NCI-H748 treated with DMSO at 0.1 percent for 48 hours (cell line): ENCODE results near the gene TMEM176A.
"Not testable (repeated sequence)": the region's sequence is repeated elsewhere in the genome, so short reads cannot be mapped to it uniquely, and the experiment has no call there.

Source experiments
- DNase-seq: peaks from one replicate; lab custom pipeline; 2025; lab: John Stamatoyannopoulos, UW

TMEM176A gene

GRCh38 chr7:150800581-150801241 is at the start of gene TMEM176A:
TMEM176A (plus strand) TSS chr7:150800769; CDS start chr7:150801551, 782 bp downstream.
- no peak for DNase-seq

- no peak for DNase-seq
These were observed 48.9 kb upstream of the TMEM176A start for GRCh38 chr7:150751702-150752101.

- no peak for DNase-seq
These were observed 47.3 kb upstream of the TMEM176A start for GRCh38 chr7:150753239-150753638.

- DNase-seq: no peak
These were observed 46.6 kb upstream of the TMEM176A start for GRCh38 chr7:150753826-150754603.

- no peak for DNase-seq
These were observed 45.6 kb upstream of the TMEM176A start for GRCh38 chr7:150754951-150755350.

- no peak for DNase-seq
These were observed 45.0 kb upstream of the TMEM176A start for GRCh38 chr7:150755473-150756099.

- DNase-seq: no peak
These were observed 44.4 kb upstream of the TMEM176A start for GRCh38 chr7:150756166-150756565.

- DNase-seq: no peak
These were observed 43.7 kb upstream of the TMEM176A start for GRCh38 chr7:150756858-150757257.

GRCh38 chr7:150759479-150759878 is 41.1 kb upstream of the TMEM176A start:
- no peak for DNase-seq

GRCh38 chr7:150766334-150766709 is 34.2 kb upstream of the TMEM176A start:
- DNase-seq: no peak

GRCh38 chr7:150769768-150770167 is 30.8 kb upstream of the TMEM176A start:
- DNase-seq: no peak

GRCh38 chr7:150774131-150774530 is 26.4 kb upstream of the TMEM176A start:
- not testable (repeated sequence) for DNase-seq

- DNase-seq: no peak
These were observed 22.4 kb upstream of the TMEM176A start for GRCh38 chr7:150778014-150778737.

GRCh38 chr7:150778738-150779301 is 21.7 kb upstream of the TMEM176A start:
- peak; percentile 63 for DNase-seq

- DNase-seq: no peak
These were observed 20.3 kb upstream of the TMEM176A start for GRCh38 chr7:150780292-150780691.

- DNase-seq: no peak
These were observed 19.5 kb upstream of the TMEM176A start for GRCh38 chr7:150781103-150781502.

- no peak for DNase-seq
These were observed 18.6 kb upstream of the TMEM176A start for GRCh38 chr7:150781961-150782360.

GRCh38 chr7:150784120-150784736 is 16.3 kb upstream of the TMEM176A start:
- DNase-seq: no peak

- no peak for DNase-seq
These were observed 15.6 kb upstream of the TMEM176A start for GRCh38 chr7:150784954-150785353.

- DNase-seq: no peak
These were observed 13.0 kb upstream of the TMEM176A start for GRCh38 chr7:150787321-150788281.
